Endothelial cell of umbilical vein (primary cell): ENCODE data around the gene DIO3. TPM values are rescaled to one million over a fixed set of nuclear protein-coding genes. Genes with fewer than 3 reads are reported as not detected.

Experiments used
- BruUV-seq: library from RNA; stranded (reverse); fragments of 400-500 nt; replicated peaks from 2 replicates; lab custom pipeline; 2021; lab: Mats Ljungman, UMichigan
- CTCF ChIA-PET: fragments of 300-600, 350-600 bp; sonication (Branson Sonifier 250); formaldehyde crosslinking; loops from one replicate; lab custom pipeline; 2021; ENCODE audit warnings: antibody characterized with exemption, inconsistent platforms; lab: Charles Lee
- POLR2A ChIA-PET: fragments of 300-600, 350-600 bp; sonication (Branson Sonifier 250); formaldehyde crosslinking; loops from one replicate; lab custom pipeline; 2021; ENCODE audit warnings: antibody characterized with exemption, inconsistent platforms; lab: Charles Lee
- DNase-seq: peaks from one replicate; pipeline ENCODE4 v3.0.0-alpha.2; 2011; ENCODE audit warnings: low read depth, low spot score
- FAIRE-seq: peaks from 2 replicates; lab custom pipeline; 2011; peaks lifted over from hg19 to GRCh38; lab: Jason Lieb, UNC
- H2AFZ ChIP-seq: 2 replicates; pipeline ENCODE4 v1.6.0; 2012; ENCODE audit warnings: low read depth, low read length, control low read depth, inconsistent platforms
- H3K27ac ChIP-seq: 2 replicates; pipeline ENCODE4 v1.5.1; 2011; ENCODE audit warnings: low read depth, mild to moderate bottlenecking, control low read depth, low read length, moderate library complexity; ENCODE audit not compliant: insufficient read depth
- H3K27me3 ChIP-seq, 2 experiments: 2 replicates each; pipeline versions ENCODE4 v1.6.0 to v1.6.1; 2011; ENCODE audit warnings: low read length in 2 of 2, mixed read lengths in 1 of 2; ENCODE audit not compliant: control insufficient read depth in 2 of 2, insufficient read depth in 2 of 2
- H3K36me3 ChIP-seq, 2 experiments: 2 replicates in 1 of 2; 3 replicates in 1 of 2; pipeline ENCODE4 v1.5.1; 2011; ENCODE audit warnings: low read length in 2 of 2, mild to moderate bottlenecking in 1 of 2, moderate library complexity in 1 of 2; ENCODE audit not compliant: control insufficient read depth in 2 of 2, insufficient read depth in 2 of 2; ENCODE audit errors: extremely low read depth in 1 of 2
- H3K4me1 ChIP-seq: 3 replicates; pipeline ENCODE4 v1.5.1; 2011; ENCODE audit warnings: mild to moderate bottlenecking, low read length; ENCODE audit not compliant: control insufficient read depth, insufficient read depth; ENCODE audit errors: extremely low read depth
- H3K4me2 ChIP-seq: 2 replicates; pipeline ENCODE4 v1.6.1; 2011; ENCODE audit warnings: low read length, control low read depth, mixed read lengths; ENCODE audit not compliant: insufficient read depth
- H3K4me3 ChIP-seq, 3 experiments: fragments of 200-600 bp in 1 of 3; sonication (generic), shearing (Covaris generic) in 1 of 3; replicated peaks in 1 of 3; 2 replicates each; pipeline ENCODE4 v1.5.1; 2011 to 2016; ENCODE audit warnings: control low read depth in 3 of 3, low read length in 3 of 3, mild to moderate bottlenecking in 2 of 3, inconsistent platforms in 1 of 3, low read depth in 1 of 3, moderate library complexity in 1 of 3; ENCODE audit not compliant: insufficient read depth in 1 of 3
- H3K79me2 ChIP-seq: 2 replicates; pipeline ENCODE4 v1.6.0; 2012; ENCODE audit warnings: low read length, inconsistent platforms; ENCODE audit not compliant: control insufficient read depth, insufficient read depth
- H3K9ac ChIP-seq: replicated peaks from 2 replicates; pipeline ENCODE3; 2011; ENCODE audit warnings: low read length, control low read depth; ENCODE audit not compliant: insufficient read depth; ENCODE audit errors: extremely low read depth
- H3K9me1 ChIP-seq: replicated peaks from 3 replicates; pipeline ENCODE4 v1.6.0; 2011; ENCODE audit warnings: mild to moderate bottlenecking, low read length; ENCODE audit not compliant: control insufficient read depth, insufficient read depth; ENCODE audit errors: extremely low read depth
- H3K9me3 ChIP-seq: replicated peaks from 2 replicates; pipeline ENCODE4 v1.5.1; 2012; ENCODE audit warnings: low read length, inconsistent platforms; ENCODE audit not compliant: control insufficient read depth, insufficient read depth
- H4K20me1 ChIP-seq: replicated peaks from 2 replicates; pipeline ENCODE3; 2011; ENCODE audit warnings: mild to moderate bottlenecking, low read length; ENCODE audit not compliant: control insufficient read depth, insufficient read depth; ENCODE audit errors: extremely low read depth
- CTCF ChIP-seq, 2 donors: IDR thresholded peaks; 1 replicate in 1 of 2; 2 replicates in 1 of 2; pipeline ENCODE4 v1.5.1; 2011; ENCODE audit warnings: low read length in 2 of 2, mild to moderate bottlenecking in 2 of 2, moderate library complexity in 2 of 2, control low read depth in 1 of 2, inconsistent platforms in 1 of 2, low read depth in 1 of 2; ENCODE audit not compliant: insufficient read depth in 1 of 2; ENCODE audit errors: extremely low read depth in 1 of 2
- EZH2 ChIP-seq: IDR thresholded peaks from 2 replicates; pipeline ENCODE4 v1.6.1; 2012; ENCODE audit warnings: borderline replicate concordance, low read depth, mild to moderate bottlenecking, moderate library complexity, low read length, inconsistent platforms; ENCODE audit not compliant: severe bottlenecking
- FOS ChIP-seq: IDR thresholded peaks from 2 replicates; pipeline ENCODE4 v1.6.1; 2011; ENCODE audit warnings: mild to moderate bottlenecking, low read length, moderate library complexity, borderline replicate concordance; ENCODE audit not compliant: insufficient read depth
- GATA2 ChIP-seq: IDR thresholded peaks from 2 replicates; pipeline ENCODE4 v1.7.0; 2011; ENCODE audit warnings: low read depth, mild to moderate bottlenecking, moderate library complexity, mixed read lengths, low read length; ENCODE audit not compliant: insufficient read length, insufficient read depth
- JUN ChIP-seq: IDR thresholded peaks from 2 replicates; pipeline ENCODE4 v1.6.1; 2011; ENCODE audit warnings: borderline replicate concordance, low read depth; ENCODE audit not compliant: insufficient read length, insufficient read depth
- MAX ChIP-seq: IDR thresholded peaks from 2 replicates; pipeline ENCODE4 v1.6.1; 2011; ENCODE audit not compliant: insufficient read depth, insufficient read length
- MYC ChIP-seq: IDR thresholded peaks from one replicate; pipeline ENCODE4 v1.6.1; 2011; ENCODE audit warnings: mild to moderate bottlenecking, low read depth, low read length
- POLR2A ChIP-seq: IDR thresholded peaks from 2 replicates; pipeline ENCODE4 v1.6.1; 2012; ENCODE audit warnings: low read depth, mild to moderate bottlenecking, control low read depth, low read length
- POLR2AphosphoS5 ChIP-seq: IDR thresholded peaks from 2 replicates; pipeline ENCODE4 v1.6.1; 2012; ENCODE audit warnings: low read depth, mild to moderate bottlenecking, control low read depth, low read length, moderate library complexity; ENCODE audit not compliant: insufficient read depth
- dilution Hi-C: fragments of 300-500 bp; cut with MboI; formaldehyde crosslinking; loops from one replicate; pipeline ENCODE4 v1.15.0; 2019; ENCODE audit warnings: low sequenced_read_pairs; ENCODE audit not compliant: extremely low pct_ligation_motif_present
- intact Hi-C: fragments of 100-400 bp; cut with micrococcal nuclease; formaldehyde crosslinking; loops from one replicate; pipeline ENCODE4 v1.10.0; 2022
- polyA plus RNA-seq, 4 experiments: library from polyadenylated mRNA; depleted of rRNA in 3 of 4; stranded (reverse) in 3 of 4; unstranded in 1 of 4; fragments of >200 nt; gene quantifications; 2 replicates each; pipeline versions ENCODE4 v1.2.1 to v1.2.3, GENCODE V29; 2011 to 2012; ENCODE audit warnings: missing spikeins in 1 of 4
- total RNA-seq: library from RNA; stranded (reverse); gene quantifications from 2 replicates; pipeline ENCODE4 v1.2.3, GENCODE V29; 2021

DIO3 gene
- total and polyA plus RNA-seq, 2 donors (not counting 3 experiments of a cell fraction or from before 2014, with no cell fraction given): not detected

- no peak overlapping the region for H3K4me3 ChIP-seq
- H2AFZ ChIP-seq: no peak overlapping the region
- no peak overlapping the region for H3K4me2 ChIP-seq
- DNase-seq: no peak
- H3K36me3 ChIP-seq: no peaks in the 10 kb centered on the region
- H3K4me1 ChIP-seq: no peaks in the 10 kb centered on the region
- H4K20me1 ChIP-seq: no peaks in the 10 kb centered on the region
- no TSS peak for BruUV-seq
- H3K27ac ChIP-seq: no peak overlapping the region
- no peaks in the 10 kb centered on the region for H3K79me2 ChIP-seq
- peaks cover 0 to 2% of the 10 kb centered on the region in 2 experiments for H3K27me3 ChIP-seq
- CTCF ChIA-PET: no interaction called here
- TF ChIP-seq GATA2 (no peak), MAX (no peak), POLR2A (no peak), MYC (no peak), CTCF (IDR thresholded peaks at IDR 0.05; ENCODE audit: extremely low read depth in 1 of 2, insufficient read depth in 1 of 2, low read depth in 1 of 2, low read length in 2 of 2) (no peak), FOS (no peak), POLR2AphosphoS5 (no peak), EZH2 (no peak), JUN (no peak)
- POLR2A ChIA-PET: no interaction called here
- dilution Hi-C loops (no loop called here), intact Hi-C loops (no loop called here)
- FAIRE-seq: no peak
- no peaks in the 10 kb centered on the region for H3K9me1 ChIP-seq
- no peaks in the 10 kb centered on the region for H3K9me3 ChIP-seq
- no peak overlapping the region for H3K9ac ChIP-seq
These were observed 41.2 kb downstream of the DIO3 start for GRCh38 chr14:101602466-101602840.
